ENCODE measurements around the gene GNB1L. TPM values are rescaled to one million over a fixed set of nuclear protein-coding genes. Genes with fewer than 3 reads are reported as not detected.

GNB1L gene
- total RNA-seq, 1 donor from 2014 or later: 3.7 TPM

DNA sequence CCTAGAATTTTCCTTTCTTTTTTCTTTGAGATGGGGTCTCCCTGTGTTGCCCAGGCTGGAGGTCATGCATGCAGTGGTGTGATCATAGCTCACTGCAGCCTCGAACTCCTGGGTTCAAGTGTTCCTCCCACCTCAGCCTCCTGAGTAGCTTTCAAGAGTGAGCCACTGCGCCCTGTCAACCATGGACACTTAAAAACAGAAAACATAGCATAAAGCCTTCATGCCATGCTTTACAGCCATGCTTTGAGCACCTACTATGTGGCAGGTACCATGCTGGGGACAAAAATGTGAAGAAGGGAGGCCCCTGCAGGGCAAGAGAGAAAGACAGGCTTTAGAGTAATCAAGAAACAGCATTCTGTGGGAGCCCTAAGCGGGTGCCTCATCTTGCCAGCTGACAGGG, 13.7 kb upstream of the GNB1L start:
- H3K27ac Mint-ChIP-seq (ENCODE audit: unreplicated experiment): peak overlapping the region; percentile 10

DNA sequence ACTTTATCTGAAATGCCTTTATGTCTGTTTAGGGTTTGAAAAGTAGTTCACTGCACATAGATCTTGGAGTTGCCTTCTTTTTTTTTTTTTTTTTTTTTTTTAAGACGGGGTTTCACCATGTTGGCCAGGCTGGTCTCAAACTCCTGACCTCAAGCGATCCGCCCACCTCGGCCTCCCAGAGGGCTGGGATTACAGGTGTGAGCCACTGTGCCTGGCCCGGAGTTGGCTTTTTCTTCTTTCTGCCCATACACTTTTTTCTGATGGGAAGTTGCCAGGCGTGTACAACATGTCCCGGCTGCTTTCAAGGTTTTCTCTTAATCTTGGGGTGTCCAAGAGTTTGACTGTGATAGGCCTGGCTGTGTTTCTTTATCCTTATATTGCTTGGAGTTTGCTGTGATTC, 12.9 kb upstream of the GNB1L start:
- Mint-ChIP-seq H3K4me1 (ENCODE audit: unreplicated experiment) (peaks cover 8% of the 10 kb centered on the region), H3K9me3 (ENCODE audit: unreplicated experiment) (no peaks in the 10 kb centered on the region), H3K27me3 (ENCODE audit: unreplicated experiment) (no peaks in the 10 kb centered on the region), H3K4me3 (ENCODE audit: unreplicated experiment) (no peak overlapping the region), H3K27ac (ENCODE audit: unreplicated experiment) (no peak overlapping the region), H3K36me3 (ENCODE audit: low read depth, unreplicated experiment) (no peaks in the 10 kb centered on the region)
- TF ChIP-seq, protein P1, sequence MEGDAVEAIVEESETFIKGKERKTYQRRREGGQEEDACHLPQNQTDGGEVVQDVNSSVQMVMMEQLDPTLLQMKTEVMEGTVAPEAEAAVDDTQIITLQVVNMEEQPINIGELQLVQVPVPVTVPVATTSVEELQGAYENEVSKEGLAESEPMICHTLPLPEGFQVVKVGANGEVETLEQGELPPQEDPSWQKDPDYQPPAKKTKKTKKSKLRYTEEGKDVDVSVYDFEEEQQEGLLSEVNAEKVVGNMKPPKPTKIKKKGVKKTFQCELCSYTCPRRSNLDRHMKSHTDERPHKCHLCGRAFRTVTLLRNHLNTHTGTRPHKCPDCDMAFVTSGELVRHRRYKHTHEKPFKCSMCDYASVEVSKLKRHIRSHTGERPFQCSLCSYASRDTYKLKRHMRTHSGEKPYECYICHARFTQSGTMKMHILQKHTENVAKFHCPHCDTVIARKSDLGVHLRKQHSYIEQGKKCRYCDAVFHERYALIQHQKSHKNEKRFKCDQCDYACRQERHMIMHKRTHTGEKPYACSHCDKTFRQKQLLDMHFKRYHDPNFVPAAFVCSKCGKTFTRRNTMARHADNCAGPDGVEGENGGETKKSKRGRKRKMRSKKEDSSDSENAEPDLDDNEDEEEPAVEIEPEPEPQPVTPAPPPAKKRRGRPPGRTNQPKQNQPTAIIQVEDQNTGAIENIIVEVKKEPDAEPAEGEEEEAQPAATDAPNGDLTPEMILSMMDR (IDR thresholded peaks at IDR 0.05; ENCODE audit: unreplicated experiment): no peak
- no peak for DNase-seq (ENCODE audit: low spot score)

More for the DNA sequence above, 13.7 kb upstream of the GNB1L start:
- no peaks in the 10 kb centered on the region for H3K27me3 Mint-ChIP-seq (ENCODE audit: unreplicated experiment)
- TF ChIP-seq, protein P1 (IDR thresholded peaks at IDR 0.05; ENCODE audit: unreplicated experiment): no peak
- no peak for DNase-seq (ENCODE audit: low spot score)
- no peak overlapping the region for H3K4me3 Mint-ChIP-seq (ENCODE audit: unreplicated experiment)
- H3K36me3 Mint-ChIP-seq (ENCODE audit: low read depth, unreplicated experiment): no peaks in the 10 kb centered on the region
- no peaks in the 10 kb centered on the region for H3K9me3 Mint-ChIP-seq (ENCODE audit: unreplicated experiment)
- peaks cover 8% of the 10 kb centered on the region for H3K4me1 Mint-ChIP-seq (ENCODE audit: unreplicated experiment)

GRCh38 chr22:19866665-19867009, 12.0 kb upstream of the GNB1L start:
- no peaks in the 10 kb centered on the region for H3K9me3 Mint-ChIP-seq (ENCODE audit: unreplicated experiment)
- DNase-seq (ENCODE audit: low spot score): no peak
- TF ChIP-seq, protein P1 (IDR thresholded peaks at IDR 0.05; ENCODE audit: unreplicated experiment): no peak
- no peak overlapping the region for H3K4me3 Mint-ChIP-seq (ENCODE audit: unreplicated experiment)
- H3K27me3 Mint-ChIP-seq (ENCODE audit: unreplicated experiment): no peaks in the 10 kb centered on the region
- peaks cover 8% of the 10 kb centered on the region for H3K4me1 Mint-ChIP-seq (ENCODE audit: unreplicated experiment)
- no peaks in the 10 kb centered on the region for H3K36me3 Mint-ChIP-seq (ENCODE audit: low read depth, unreplicated experiment)
- no peak overlapping the region for H3K27ac Mint-ChIP-seq (ENCODE audit: unreplicated experiment)

- no peaks in the 10 kb centered on the region for H3K9me3 Mint-ChIP-seq (ENCODE audit: unreplicated experiment)
- peaks cover 8% of the 10 kb centered on the region for H3K4me1 Mint-ChIP-seq (ENCODE audit: unreplicated experiment)
- TF ChIP-seq, protein P1 (IDR thresholded peaks at IDR 0.05; ENCODE audit: unreplicated experiment): no peak
- H3K27ac Mint-ChIP-seq (ENCODE audit: unreplicated experiment): no peak overlapping the region
- H3K36me3 Mint-ChIP-seq (ENCODE audit: low read depth, unreplicated experiment): no peaks in the 10 kb centered on the region
- H3K4me3 Mint-ChIP-seq (ENCODE audit: unreplicated experiment): no peak overlapping the region
- DNase-seq (ENCODE audit: low spot score): no peak
- H3K27me3 Mint-ChIP-seq (ENCODE audit: unreplicated experiment): no peaks in the 10 kb centered on the region
These were observed 10.6 kb upstream of the GNB1L start for GRCh38 chr22:19865141-19865829.

- no peak for DNase-seq (ENCODE audit: low spot score)
- Mint-ChIP-seq H3K27ac (ENCODE audit: unreplicated experiment) (no peak overlapping the region), H3K4me1 (ENCODE audit: unreplicated experiment) (peaks cover 8% of the 10 kb centered on the region), H3K4me3 (ENCODE audit: unreplicated experiment) (no peak overlapping the region), H3K9me3 (ENCODE audit: unreplicated experiment) (no peaks in the 10 kb centered on the region), H3K27me3 (ENCODE audit: unreplicated experiment) (no peaks in the 10 kb centered on the region), H3K36me3 (ENCODE audit: low read depth, unreplicated experiment) (no peaks in the 10 kb centered on the region)
- TF ChIP-seq, protein P1 (IDR thresholded peaks at IDR 0.05; ENCODE audit: unreplicated experiment): no peak
These were observed 9.9 kb upstream of the GNB1L start for GRCh38 chr22:19864538-19865106.
